ENCODE measurements around the gene INSYN2B.
A peak's percentile ranks its signal among the peaks of the same experiment; 100 is the strongest.
"Not testable (repeated sequence)": the region's sequence is repeated elsewhere in the genome, so short reads cannot be mapped to it uniquely, and the experiment has no call there.

The INSYN2B gene

DNA sequence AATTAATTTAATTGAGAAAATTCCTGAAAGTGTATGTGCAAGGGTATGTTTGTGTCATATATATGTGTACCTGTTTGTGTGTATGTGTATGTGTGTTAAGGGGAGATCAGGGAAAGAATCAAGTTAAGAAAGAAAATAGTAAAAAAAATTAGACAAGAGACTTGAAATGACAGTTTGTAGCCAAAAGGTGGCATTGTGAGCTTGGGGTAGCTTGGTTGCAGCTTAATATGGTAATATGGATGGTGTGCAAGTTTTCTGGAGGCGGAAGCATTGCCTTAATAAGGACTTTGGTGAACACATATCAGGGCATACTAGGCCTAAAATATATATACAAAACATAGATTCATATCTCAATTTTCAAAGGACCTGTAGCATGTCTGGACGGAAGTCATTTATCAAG is 129.9 kb downstream of the INSYN2B start:
- no peak for DNase-seq (ENCODE audit: low read depth)
- no peaks in the 10 kb centered on the region for H3K4me1 ChIP-seq (ENCODE audit: control insufficient read depth, insufficient read depth, low read length)
- peaks cover 15% of the 10 kb centered on the region for H3K9me3 ChIP-seq (ENCODE audit: control insufficient read depth, low read length)
- no peaks in the 10 kb centered on the region for H3K27me3 ChIP-seq (replicated peaks; ENCODE audit: control insufficient read depth, insufficient read depth, low read length)
- H3K9ac ChIP-seq (ENCODE audit: low read length) = no peak overlapping the region
- H3K4me3 ChIP-seq (ENCODE audit: low read length) = no peak overlapping the region
- H3K36me3 ChIP-seq (ENCODE audit: control insufficient read depth, insufficient read depth, low read length, severe bottlenecking) = no peaks in the 10 kb centered on the region

GRCh38 chr5:169848792-169849191 is 131.5 kb downstream of the INSYN2B start:
- H3K9me3 ChIP-seq (ENCODE audit: control insufficient read depth, low read length) = peaks cover 15% of the 10 kb centered on the region
- H3K9ac ChIP-seq (ENCODE audit: low read length) = no peak overlapping the region
- H3K4me3 ChIP-seq (ENCODE audit: low read length) = no peak overlapping the region
- no peaks in the 10 kb centered on the region for H3K4me1 ChIP-seq (ENCODE audit: control insufficient read depth, insufficient read depth, low read length)
- H3K27me3 ChIP-seq (replicated peaks; ENCODE audit: control insufficient read depth, insufficient read depth, low read length) = no peaks in the 10 kb centered on the region
- no peak for DNase-seq (ENCODE audit: low read depth)
- H3K36me3 ChIP-seq (ENCODE audit: control insufficient read depth, insufficient read depth, low read length, severe bottlenecking) = no peaks in the 10 kb centered on the region

GRCh38 chr5:169848271-169848670 is 132.0 kb downstream of the INSYN2B start:
- DNase-seq (ENCODE audit: low read depth) = no peak
- Histone ChIP-seq H3K9me3 (ENCODE audit: control insufficient read depth, low read length) (peaks cover 15% of the 10 kb centered on the region), H3K36me3 (ENCODE audit: control insufficient read depth, insufficient read depth, low read length, severe bottlenecking) (no peaks in the 10 kb centered on the region), H3K9ac (ENCODE audit: low read length) (no peak overlapping the region), H3K4me1 (ENCODE audit: control insufficient read depth, insufficient read depth, low read length) (no peaks in the 10 kb centered on the region), H3K4me3 (ENCODE audit: low read length) (no peak overlapping the region), H3K27me3 (replicated peaks; ENCODE audit: control insufficient read depth, insufficient read depth, low read length) (no peaks in the 10 kb centered on the region)

DNA sequence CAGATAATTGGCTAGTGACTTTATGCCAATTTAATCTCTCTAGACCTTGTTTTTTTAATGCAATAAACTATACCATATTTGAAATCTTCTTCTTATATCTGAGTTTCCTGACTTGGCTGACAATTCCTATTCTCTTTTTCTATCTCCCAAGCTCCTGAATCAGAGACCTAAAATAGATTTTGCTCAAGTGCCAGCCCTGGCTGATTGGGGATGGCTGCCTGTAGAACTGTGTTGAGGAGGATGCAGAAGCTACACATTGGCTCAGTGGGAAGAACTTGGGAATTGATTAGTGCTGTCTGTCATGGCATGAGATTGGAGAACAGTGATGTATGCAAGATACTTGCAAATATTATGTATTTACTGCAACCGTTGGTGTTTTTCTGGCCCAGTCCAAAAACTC is 132.8 kb downstream of the INSYN2B start:
- H3K4me1 ChIP-seq (ENCODE audit: control insufficient read depth, insufficient read depth, low read length) = no peaks in the 10 kb centered on the region
- no peak for DNase-seq (ENCODE audit: low read depth)
- H3K4me3 ChIP-seq (ENCODE audit: low read length) = no peak overlapping the region
- no peak overlapping the region for H3K9ac ChIP-seq (ENCODE audit: low read length)
- H3K9me3 ChIP-seq (ENCODE audit: control insufficient read depth, low read length) = peaks cover 15% of the 10 kb centered on the region
- no peaks in the 10 kb centered on the region for H3K36me3 ChIP-seq (ENCODE audit: control insufficient read depth, insufficient read depth, low read length, severe bottlenecking)
- H3K27me3 ChIP-seq (replicated peaks; ENCODE audit: control insufficient read depth, insufficient read depth, low read length) = no peaks in the 10 kb centered on the region

DNA sequence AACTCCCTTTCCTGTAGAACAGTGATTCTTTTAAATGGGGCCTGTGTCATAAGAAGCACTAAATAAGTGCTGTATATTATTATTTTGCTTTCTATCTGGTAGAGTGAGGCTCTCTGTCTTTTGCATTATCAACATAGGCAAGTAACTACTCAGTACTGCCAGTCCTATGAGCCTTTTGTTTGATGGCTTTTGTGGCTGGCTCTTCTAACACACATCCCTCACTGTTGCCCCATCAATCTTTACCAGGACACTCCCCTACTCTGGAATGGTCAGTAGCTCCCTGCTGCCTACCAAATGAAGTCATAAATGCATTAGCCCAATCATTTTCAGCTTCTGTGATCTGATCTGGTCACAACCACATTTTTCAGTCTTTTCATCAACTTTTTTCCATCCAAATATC is 137.6 kb downstream of the INSYN2B start:
- Histone ChIP-seq H3K9me3 (ENCODE audit: control insufficient read depth, low read length) (no peaks in the 10 kb centered on the region), H3K9ac (ENCODE audit: low read length) (no peak overlapping the region), H3K36me3 (ENCODE audit: control insufficient read depth, insufficient read depth, low read length, severe bottlenecking) (no peaks in the 10 kb centered on the region), H3K4me1 (ENCODE audit: control insufficient read depth, insufficient read depth, low read length) (no peaks in the 10 kb centered on the region), H3K4me3 (ENCODE audit: low read length) (no peak overlapping the region), H3K27me3 (replicated peaks; ENCODE audit: control insufficient read depth, insufficient read depth, low read length) (no peaks in the 10 kb centered on the region)
- DNase-seq (ENCODE audit: low read depth) = no peak

GRCh38 chr5:169840405-169840804 is 139.9 kb downstream of the INSYN2B start:
- Histone ChIP-seq H3K9me3 (ENCODE audit: control insufficient read depth, low read length) (no peaks in the 10 kb centered on the region), H3K36me3 (ENCODE audit: control insufficient read depth, insufficient read depth, low read length, severe bottlenecking) (no peaks in the 10 kb centered on the region), H3K9ac (ENCODE audit: low read length) (no peak overlapping the region), H3K4me1 (ENCODE audit: control insufficient read depth, insufficient read depth, low read length) (no peaks in the 10 kb centered on the region), H3K27me3 (replicated peaks; ENCODE audit: control insufficient read depth, insufficient read depth, low read length) (no peaks in the 10 kb centered on the region), H3K4me3 (ENCODE audit: low read length) (no peak overlapping the region)
- DNase-seq (ENCODE audit: low read depth) = no peak

- H3K4me3 ChIP-seq (ENCODE audit: low read length) = no peak overlapping the region
- no peak overlapping the region for H3K9ac ChIP-seq (ENCODE audit: low read length)
- H3K36me3 ChIP-seq (ENCODE audit: control insufficient read depth, insufficient read depth, low read length, severe bottlenecking) = no peaks in the 10 kb centered on the region
- peaks cover 6% of the 10 kb centered on the region for H3K4me1 ChIP-seq (ENCODE audit: control insufficient read depth, insufficient read depth, low read length)
- H3K27me3 ChIP-seq (replicated peaks; ENCODE audit: control insufficient read depth, insufficient read depth, low read length) = no peaks in the 10 kb centered on the region
- no peak for DNase-seq (ENCODE audit: low read depth)
- no peaks in the 10 kb centered on the region for H3K9me3 ChIP-seq (ENCODE audit: control insufficient read depth, low read length)
These were observed 141.6 kb downstream of the INSYN2B start for GRCh38 chr5:169838688-169839087.

DNA sequence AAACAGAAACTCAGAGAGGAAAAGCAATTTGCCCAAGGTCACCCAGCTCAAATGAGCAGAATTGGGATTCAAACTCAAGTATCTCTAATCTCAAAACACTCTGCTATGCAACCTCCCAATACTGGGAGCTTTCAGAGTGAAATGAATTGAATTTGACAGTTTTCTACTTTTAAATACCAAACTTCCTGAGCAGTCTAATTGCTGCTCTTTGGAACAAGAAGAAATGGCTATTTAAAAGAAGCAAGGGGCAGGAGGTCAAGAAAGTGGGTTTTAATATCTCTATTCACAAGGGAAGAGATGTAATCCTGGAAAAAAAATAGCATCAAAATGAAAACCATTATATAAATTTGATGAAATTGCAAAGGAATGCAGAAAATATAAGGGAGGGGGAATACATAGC is 142.6 kb downstream of the INSYN2B start:
- DNase-seq (ENCODE audit: low read depth) = no peak
- no peaks in the 10 kb centered on the region for H3K27me3 ChIP-seq (replicated peaks; ENCODE audit: control insufficient read depth, insufficient read depth, low read length)
- no peak overlapping the region for H3K4me3 ChIP-seq (ENCODE audit: low read length)

GRCh38 chr5:169836835-169837536 is 143.3 kb downstream of the INSYN2B start:
- Histone ChIP-seq H3K4me1 (ENCODE audit: control insufficient read depth, insufficient read depth, low read length) (peaks cover 8% of the 10 kb centered on the region), H3K36me3 (ENCODE audit: control insufficient read depth, insufficient read depth, low read length, severe bottlenecking) (no peaks in the 10 kb centered on the region), H3K4me3 (ENCODE audit: low read length) (no peak overlapping the region), H3K27me3 (replicated peaks; ENCODE audit: control insufficient read depth, insufficient read depth, low read length) (no peaks in the 10 kb centered on the region), H3K9me3 (ENCODE audit: control insufficient read depth, low read length) (no peaks in the 10 kb centered on the region), H3K9ac (ENCODE audit: low read length) (no peak overlapping the region)
- no peak for DNase-seq (ENCODE audit: low read depth)

More for the DNA sequence above, 142.6 kb downstream of the INSYN2B start:
- Histone ChIP-seq H3K9me3 (ENCODE audit: control insufficient read depth, low read length) (no peaks in the 10 kb centered on the region), H3K9ac (ENCODE audit: low read length) (no peak overlapping the region), H3K36me3 (ENCODE audit: control insufficient read depth, insufficient read depth, low read length, severe bottlenecking) (no peaks in the 10 kb centered on the region), H3K4me1 (ENCODE audit: control insufficient read depth, insufficient read depth, low read length) (peaks cover 8% of the 10 kb centered on the region)

DNA sequence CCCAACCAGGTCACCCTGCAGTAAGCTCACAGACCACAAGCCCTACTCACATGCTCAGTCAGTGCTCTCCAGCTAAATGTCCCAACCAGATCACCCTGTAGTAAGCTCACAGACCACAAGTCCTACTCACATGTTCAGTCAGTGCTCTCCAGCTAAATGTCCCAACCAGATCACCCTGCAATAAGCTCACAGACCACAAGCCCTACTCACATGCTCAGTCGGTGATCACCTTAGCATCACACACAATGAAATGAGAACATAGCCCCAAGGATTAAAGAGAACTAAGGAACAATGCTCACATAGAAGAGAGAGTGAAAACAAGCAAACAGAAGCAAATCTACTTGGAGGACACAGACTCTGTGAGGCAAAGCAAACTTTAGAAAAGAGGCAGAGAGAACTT is 145.8 kb downstream of the INSYN2B start:
- H3K9ac ChIP-seq (ENCODE audit: low read length); H3K9me3 ChIP-seq (ENCODE audit: control insufficient read depth, low read length); H3K4me3 ChIP-seq (ENCODE audit: low read length); DNase-seq (ENCODE audit: low read depth); H3K27me3 ChIP-seq (replicated peaks; ENCODE audit: control insufficient read depth, insufficient read depth, low read length); H3K4me1 ChIP-seq (ENCODE audit: control insufficient read depth, insufficient read depth, low read length); H3K36me3 ChIP-seq (ENCODE audit: control insufficient read depth, insufficient read depth, low read length, severe bottlenecking): not testable (repeated sequence)

DNA sequence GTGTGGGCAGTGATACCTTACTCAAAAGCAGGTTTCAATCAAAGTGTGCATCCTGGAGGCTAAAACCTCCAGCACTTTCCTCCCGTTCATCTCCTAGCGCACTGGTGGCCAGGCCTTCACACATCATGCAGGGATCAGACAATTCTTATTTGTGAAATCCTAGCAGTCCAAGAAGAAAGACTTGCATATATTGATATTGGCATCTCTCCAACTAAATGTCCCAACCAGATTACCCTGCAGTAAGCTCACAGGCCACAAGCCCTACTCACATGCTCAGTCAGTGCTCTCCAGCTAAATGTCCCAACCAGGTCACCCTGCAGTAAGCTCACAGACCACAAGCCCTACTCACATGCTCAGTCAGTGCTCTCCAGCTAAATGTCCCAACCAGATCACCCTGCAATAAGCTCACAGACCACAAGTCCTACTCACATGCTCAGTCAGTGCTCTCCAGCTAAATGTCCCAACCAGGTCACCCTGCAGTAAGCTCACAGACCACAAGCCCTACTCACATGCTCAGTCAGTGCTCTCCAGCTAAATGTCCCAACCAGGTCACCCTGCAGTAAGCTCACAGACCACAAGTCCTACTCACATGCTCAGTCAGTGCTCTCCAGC is 146.5 kb downstream of the INSYN2B start:
- H3K4me1 ChIP-seq (ENCODE audit: control insufficient read depth, insufficient read depth, low read length); H3K4me3 ChIP-seq (ENCODE audit: low read length); H3K27me3 ChIP-seq (replicated peaks; ENCODE audit: control insufficient read depth, insufficient read depth, low read length); H3K9ac ChIP-seq (ENCODE audit: low read length); H3K9me3 ChIP-seq (ENCODE audit: control insufficient read depth, low read length); H3K36me3 ChIP-seq (ENCODE audit: control insufficient read depth, insufficient read depth, low read length, severe bottlenecking): not testable (repeated sequence)
- peak; percentile 65 for DNase-seq (ENCODE audit: low read depth)

DNA sequence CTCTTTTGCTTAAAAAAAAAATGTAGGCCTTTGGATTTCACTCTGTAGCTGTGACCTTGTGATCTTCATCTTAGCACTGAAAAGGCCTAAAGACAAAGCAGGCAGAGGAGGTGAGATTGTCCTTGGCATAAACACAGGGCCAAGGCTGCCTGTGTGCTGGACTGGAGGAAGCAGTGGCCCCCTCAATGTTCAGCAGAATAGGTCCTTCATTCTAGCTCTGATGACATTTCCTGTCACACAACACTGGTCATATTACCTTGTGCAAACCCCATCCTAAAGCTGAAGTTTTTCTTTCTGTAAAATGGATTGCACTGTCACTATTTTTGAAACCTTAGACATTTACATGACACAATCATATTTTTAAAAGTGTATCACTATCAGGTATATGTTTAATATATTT is 147.4 kb downstream of the INSYN2B start:
- no peak for DNase-seq (ENCODE audit: low read depth)
- Histone ChIP-seq H3K4me3 (ENCODE audit: low read length) (no peak overlapping the region), H3K9ac (ENCODE audit: low read length) (no peak overlapping the region), H3K36me3 (ENCODE audit: control insufficient read depth, insufficient read depth, low read length, severe bottlenecking) (no peaks in the 10 kb centered on the region), H3K27me3 (replicated peaks; ENCODE audit: control insufficient read depth, insufficient read depth, low read length) (no peaks in the 10 kb centered on the region), H3K9me3 (ENCODE audit: control insufficient read depth, low read length) (no peaks in the 10 kb centered on the region), H3K4me1 (ENCODE audit: control insufficient read depth, insufficient read depth, low read length) (peaks cover 8% of the 10 kb centered on the region)

Data from adipocyte (in vitro differentiated cells).